NCI-H2081 (cell line): Measurements from ENCODE around the gene MYO9A.
"Not testable (repeated sequence)": the region's sequence is repeated elsewhere in the genome, so short reads cannot be mapped to it uniquely, and the experiment has no call there.

ENCODE experiments used
- DNase-seq, 2 experiments: peaks; one replicate each; lab custom pipeline; 2025; lab: John Stamatoyannopoulos, UW

MYO9A gene

DNA sequence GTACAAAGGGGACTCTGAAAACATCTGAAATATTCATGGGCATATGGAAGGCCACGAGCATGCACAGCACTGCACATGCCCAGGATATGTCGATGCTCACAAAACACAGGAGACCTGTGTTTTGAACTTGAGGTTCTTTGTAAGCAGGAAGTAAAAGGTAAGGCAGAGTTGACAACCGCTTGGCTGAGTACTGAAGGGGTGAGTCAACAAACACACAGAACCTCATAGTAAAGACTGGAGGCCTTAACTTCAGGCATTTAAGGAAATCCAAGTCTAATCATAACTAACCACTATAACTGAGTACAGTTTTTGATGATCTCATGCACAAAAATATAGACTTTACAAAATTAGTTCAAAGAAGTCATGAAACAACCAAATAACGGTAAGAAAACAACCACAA is 80.6 kb downstream of the MYO9A start:
- no peak for DNase-seq

- no peak for DNase-seq
These were observed 82.9 kb downstream of the MYO9A start for GRCh38 chr15:72034859-72035650.

GRCh38 chr15:72034351-72034750 is 83.6 kb downstream of the MYO9A start:
- no peak for DNase-seq

- DNase-seq, result no peak
These were observed 84.2 kb downstream of the MYO9A start for GRCh38 chr15:72033711-72034110.

DNA sequence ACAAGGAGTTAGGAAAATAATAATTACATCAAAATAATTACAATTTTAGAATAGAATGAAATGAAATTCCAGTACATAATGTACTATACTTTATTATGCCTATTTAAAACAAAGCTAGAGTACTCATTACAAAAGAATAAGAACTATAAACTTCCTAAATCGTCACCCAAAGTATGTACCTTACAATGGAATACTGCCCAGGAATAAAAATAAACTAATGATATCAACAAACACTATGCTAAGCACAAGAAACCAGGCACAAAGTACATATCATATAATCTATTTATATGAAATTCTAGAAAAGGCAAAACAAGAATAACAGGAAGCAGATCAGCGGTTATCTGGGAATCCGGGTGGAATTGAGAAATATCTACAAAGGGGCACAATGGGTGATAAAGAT is 84.7 kb downstream of the MYO9A start:
- DNase-seq, result no peak

- DNase-seq, result no peak
These were observed 96.3 kb downstream of the MYO9A start for GRCh38 chr15:72021604-72022003.

DNA sequence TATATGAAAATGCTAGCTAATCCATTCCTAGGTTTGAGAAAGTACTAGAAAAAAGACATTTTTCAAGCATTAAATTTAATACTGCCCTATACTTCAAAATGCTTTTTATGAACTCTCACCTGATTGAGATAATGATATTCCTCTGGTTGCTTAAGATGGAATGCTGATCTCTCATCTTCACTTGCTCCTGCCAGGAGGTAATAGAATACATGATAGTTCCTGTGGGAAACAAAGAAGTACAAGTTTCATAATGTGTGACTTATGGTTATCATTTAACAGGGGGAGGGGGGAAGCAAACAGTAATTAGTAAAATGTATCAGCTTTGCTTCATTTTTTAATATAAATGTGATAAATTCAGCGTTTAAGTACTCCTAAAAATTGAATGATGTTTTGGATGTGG is 97.2 kb downstream of the MYO9A start:
- no peak for DNase-seq

DNA sequence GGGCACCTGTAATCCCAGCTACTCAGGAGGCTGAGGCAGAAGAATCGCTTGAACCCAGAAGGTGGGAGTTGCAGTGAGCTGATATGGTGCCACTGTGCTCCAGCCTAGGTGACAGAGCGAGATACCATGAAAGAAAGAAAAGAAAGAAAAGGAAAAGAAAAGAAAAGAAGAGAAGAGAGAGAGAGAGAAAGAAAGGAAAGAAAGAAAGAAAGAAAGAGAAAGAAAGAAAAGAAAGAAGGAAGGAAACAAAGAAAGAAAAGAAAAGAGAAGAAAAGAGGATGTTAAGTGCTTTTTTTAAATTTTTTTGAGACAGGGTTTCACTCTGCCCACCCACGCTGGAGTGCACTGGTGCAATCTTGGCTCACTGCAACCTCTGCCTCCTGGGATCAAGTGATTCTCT is 103.4 kb downstream of the MYO9A start:
- DNase-seq, result not testable (repeated sequence)

GRCh38 chr15:72013703-72014102 is 104.2 kb downstream of the MYO9A start:
- DNase-seq, result no peak

- DNase-seq, result no peak
These were observed 106.5 kb downstream of the MYO9A start for GRCh38 chr15:72011302-72011942.

GRCh38 chr15:72009222-72009621 is 108.7 kb downstream of the MYO9A start:
- no peak for DNase-seq

DNA sequence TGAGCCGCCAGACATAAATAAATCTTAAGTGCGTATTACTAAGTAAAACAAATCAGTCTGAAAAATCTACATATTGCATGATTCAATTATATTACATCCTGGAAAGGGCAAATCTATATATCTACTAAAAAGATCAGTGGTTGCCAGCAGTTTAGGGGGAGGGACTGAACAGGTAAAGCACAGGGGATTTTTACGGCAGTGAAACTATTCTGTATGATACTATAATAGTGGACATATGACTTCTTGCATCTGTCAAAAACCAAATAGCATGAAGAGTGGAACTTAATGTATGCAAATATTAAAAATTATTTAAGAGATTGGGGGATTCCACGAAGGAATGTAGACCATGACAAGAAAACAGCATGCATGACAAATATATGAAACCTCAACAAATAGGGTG is 111.6 kb downstream of the MYO9A start:
- DNase-seq, result no peak

DNA sequence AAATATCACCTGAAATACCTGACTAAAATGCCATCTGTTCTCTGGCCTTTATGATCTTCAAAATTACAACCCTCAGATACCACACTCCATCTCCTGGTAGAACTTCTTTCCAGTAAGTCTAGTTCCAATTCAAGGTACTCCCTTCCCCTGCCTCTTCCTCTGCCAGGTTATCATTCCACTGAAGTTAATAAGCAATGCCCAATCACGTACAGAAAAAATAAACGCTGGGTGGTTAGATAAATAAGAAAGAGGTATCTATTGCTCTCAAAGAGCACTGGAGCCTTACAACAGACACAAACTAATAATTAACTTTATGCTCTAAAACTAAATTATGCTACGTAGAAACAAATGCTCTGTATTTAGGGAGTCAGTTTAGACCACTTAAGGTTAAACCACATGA is 112.5 kb downstream of the MYO9A start:
- DNase-seq, result no peak

DNA sequence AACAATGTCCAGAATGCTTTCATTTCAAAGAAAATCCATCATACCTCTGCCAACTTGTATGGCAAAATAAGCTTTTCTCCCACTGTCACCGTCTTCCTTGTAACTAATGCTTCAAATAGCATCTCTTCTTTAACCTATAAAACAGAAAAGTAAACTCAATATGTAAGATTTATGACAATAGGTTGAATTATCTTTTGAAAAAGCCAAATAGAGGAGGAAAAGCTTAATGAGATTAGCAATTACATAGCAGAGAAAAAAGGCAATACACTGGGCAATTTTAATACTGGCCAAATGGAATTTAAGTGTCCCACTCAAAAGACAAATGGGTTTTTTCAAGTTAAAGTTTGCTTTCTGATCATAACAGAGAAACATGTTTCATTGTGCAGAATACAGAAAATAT is 118.1 kb downstream of the MYO9A start:
- no peak for DNase-seq

GRCh38 chr15:71998717-71999116 is 119.2 kb downstream of the MYO9A start:
- DNase-seq, result not testable (repeated sequence)

GRCh38 chr15:71997691-71998090 is 120.3 kb downstream of the MYO9A start:
- DNase-seq, result no peak

DNA sequence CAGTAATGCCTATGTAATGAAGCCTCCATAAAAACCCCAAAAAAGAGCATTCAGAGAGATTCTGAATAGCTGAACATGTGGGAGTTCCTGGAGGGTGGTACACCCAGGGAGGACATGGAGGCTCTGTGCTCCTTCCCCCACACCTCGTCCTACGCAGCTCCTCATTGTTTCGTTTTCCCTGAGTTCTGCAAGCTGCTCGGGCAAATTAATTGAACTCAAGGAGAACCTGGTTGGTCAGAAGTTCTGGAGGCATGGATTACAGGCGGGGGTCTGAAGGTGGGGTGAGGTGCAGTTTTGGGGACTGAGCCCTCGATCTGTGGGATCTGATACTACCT is 142.2 kb downstream of the MYO9A start:
- DNase-seq, result no peak

DNA sequence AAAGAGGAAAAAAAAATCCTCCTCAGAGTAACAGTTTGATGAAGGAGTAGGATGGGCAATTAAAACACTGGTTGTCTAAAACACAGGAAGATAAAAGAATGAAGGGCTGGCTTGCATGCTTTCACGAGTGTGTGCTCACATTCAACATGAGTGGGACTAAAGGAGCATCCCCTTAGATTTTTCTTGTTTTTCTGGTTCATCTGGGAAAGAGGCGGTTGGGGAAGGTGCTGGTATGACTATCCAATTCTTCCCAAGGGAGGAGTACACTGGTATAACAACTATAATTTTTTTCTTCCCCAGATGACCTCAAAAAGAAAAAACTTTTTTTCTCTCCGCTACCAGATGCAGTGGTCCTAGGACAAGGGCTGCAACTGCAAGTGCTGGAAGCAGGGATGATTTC is 143.7 kb downstream of the MYO9A start:
- no peak for DNase-seq

- DNase-seq, result no peak
These were observed 144.6 kb downstream of the MYO9A start for GRCh38 chr15:71973366-71973765.

DNA sequence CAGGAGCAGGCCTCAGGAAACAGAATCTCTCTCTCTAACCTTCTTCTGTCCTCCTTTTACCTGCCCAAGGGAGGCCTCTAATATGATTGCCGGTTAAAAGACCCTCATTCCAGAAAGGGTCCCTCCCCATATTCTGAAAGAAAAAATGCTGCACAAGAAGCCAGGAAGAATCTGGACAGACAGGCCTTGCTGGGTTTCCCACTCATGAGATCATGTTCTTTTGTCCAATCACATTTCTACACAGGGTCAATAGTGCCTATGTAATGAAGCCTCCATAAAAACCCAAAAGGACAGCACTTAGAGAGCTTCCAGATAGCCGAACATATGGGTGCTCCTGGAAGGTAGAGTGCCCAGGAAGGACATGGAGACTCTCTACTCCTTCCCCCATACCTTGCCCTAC is 146.0 kb downstream of the MYO9A start:
- no peak for DNase-seq

DNA sequence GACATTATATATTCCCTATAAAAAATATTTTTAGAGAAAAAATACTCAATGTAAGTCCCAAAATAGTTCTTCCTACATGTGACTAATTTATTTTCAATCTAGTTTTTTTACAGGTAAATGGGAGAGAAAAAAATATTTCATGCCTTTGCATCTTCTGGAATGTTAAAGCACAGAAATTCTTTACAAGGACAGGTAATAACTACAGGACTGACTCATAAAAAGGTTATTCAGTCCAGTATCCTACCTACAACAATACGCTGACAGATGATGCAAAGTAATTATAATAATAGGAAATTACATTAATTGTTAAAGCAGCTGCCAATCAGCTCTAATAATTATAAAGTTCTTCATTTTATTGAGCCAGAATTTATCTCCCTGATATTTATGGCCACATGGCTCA is 147.5 kb downstream of the MYO9A start:
- DNase-seq, result no peak

GRCh38 chr15:71962537-71962936 is 155.4 kb downstream of the MYO9A start:
- DNase-seq, result no peak

- no peak for DNase-seq
These were observed 160.9 kb downstream of the MYO9A start for GRCh38 chr15:71957026-71957425.

- DNase-seq, result no peak
These were observed 166.8 kb downstream of the MYO9A start for GRCh38 chr15:71951134-71951533.
